HG02973 (cell line): ENCODE measurements around the gene MLN.

Experiments used
- ATAC-seq: cut with Tn5 transposase; IDR thresholded peaks from one replicate; pipeline ENCODE4 v1.9.1; 2021; ENCODE audit warnings: moderate library complexity; ENCODE audit not compliant: unreplicated experiment

MLN gene

GRCh38 chr6:33790379-33790778 is 13.4 kb downstream of the MLN start:
- no peak for ATAC-seq

DNA sequence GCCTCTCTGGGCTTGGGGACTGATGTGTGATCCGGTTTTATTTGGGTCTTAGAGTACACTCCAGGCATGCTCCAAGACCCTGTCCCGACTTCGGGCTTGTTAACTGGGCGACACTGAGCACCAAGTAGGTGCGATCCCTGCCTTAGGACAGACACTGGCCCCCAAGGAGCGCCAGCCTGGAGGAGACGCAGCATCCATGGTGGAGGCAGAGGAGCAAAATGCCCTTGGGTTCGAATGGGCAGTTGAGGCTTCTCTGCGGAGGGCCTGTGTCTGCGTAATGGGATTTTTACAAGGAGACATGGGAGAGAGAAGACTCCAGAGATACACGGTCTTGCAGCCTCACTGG is 14.3 kb downstream of the MLN start:
- ATAC-seq = no peak

- ATAC-seq = peak; percentile 76
These were observed 14.9 kb downstream of the MLN start, which contains the start of gene LEMD2 for GRCh38 chr6:33788694-33789549. LEMD2 (minus strand) TSS chr6:33789130; CDS start chr6:33789116, 14 bp downstream.

DNA sequence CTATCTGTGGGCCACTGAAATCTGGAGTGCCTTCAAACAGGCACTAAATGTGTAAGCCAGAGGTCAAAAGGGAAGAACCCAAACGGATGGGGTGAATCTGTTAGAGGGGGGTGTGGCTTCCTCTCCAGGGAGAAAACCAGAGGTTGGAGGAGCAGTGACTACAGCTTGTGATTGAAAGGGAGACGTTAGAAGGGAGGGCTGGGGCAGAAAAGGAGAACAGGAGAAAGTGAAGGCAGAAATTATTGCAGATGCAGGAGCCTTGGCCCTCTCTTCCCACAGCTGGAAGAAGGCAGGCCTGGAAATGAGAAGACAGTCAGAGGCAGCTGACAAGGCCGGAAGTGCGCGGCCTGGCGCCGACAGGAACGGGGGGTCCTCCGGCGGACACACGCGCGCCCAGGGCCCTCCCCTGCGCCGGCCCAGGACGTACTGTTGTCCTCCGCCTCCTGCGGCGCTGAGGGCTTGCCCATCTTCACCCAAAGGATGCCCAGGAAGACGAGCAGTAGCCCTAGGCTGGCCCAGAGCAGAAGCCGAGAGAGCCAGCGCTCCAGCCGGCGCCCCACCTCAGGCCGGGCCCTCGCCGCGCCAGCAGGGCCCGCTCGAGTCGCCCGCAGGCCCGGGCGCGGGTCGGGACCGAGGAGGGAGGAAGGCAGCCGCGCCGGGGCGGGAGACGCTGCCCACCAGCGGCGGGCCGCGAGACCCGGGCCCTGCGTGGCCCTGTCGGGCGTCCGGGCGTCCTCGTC is 15.7 kb downstream of the MLN start:
- peak; percentile 32 for ATAC-seq

DNA sequence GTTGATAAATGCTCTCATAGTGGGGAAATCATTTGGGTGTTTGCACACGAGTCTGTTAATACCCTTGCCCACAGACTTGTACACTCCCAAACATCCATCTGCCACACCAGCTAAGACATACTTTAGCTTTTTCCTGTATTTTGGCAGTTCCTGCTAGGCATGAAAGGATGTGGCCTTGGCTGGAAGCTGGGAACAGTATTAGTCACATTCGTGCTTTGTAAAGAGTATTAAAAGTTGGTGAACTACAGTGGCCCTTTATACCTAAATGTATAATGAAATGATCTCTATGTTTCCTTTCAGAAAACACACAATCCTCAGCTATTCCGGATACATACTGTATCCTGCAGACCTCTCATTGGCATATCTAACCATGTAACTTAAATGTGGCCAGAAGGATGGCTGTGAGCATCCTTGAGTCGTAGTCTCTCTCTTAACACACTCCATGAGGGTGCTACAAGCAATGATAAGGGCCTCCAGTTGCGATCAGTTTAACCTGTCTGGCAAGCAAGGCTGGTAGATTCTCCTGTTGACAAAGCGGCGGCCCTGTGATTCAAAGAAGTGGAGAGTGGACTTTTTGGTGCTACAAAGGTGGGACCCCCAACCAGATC is 16.4 kb downstream of the MLN start:
- ATAC-seq = no peak

DNA sequence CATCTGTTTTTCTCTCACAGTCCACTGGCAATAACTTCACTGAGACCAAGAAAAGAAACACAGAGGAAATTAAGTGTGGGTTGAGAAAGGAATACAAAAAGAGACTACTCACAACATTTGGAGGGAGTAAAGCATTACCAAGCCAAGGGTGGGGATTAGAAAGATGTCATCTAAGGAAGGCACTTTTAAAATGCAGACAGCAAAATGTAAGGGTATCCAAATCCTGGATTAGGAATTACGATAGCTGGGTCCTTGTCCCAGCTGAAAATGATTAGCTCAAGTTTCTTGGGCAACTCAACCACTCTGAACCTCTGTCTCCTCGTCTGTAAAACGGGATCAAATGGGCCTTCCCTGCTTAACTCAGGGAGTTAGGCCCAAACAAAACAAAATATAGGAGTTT is 17.1 kb downstream of the MLN start:
- ATAC-seq = no peak

DNA sequence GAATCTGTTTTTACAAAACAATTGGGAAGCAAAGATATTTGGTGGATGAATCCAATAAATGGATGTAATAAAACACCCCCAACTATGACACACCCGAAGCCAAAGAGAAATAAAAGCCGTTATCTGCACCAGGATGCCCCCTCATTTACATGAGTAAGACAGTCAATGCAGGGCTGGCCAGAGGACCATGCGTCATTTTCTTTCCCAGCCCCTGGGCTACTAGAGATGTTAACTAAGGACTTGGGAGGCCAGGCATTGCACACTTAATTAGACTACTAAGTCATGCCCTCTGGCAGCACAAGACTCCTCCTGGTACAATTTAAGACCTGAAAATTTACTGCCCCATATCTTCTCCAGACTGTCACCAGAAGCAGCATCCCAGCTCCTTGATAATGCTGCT is 18.0 kb downstream of the MLN start:
- ATAC-seq = no peak

DNA sequence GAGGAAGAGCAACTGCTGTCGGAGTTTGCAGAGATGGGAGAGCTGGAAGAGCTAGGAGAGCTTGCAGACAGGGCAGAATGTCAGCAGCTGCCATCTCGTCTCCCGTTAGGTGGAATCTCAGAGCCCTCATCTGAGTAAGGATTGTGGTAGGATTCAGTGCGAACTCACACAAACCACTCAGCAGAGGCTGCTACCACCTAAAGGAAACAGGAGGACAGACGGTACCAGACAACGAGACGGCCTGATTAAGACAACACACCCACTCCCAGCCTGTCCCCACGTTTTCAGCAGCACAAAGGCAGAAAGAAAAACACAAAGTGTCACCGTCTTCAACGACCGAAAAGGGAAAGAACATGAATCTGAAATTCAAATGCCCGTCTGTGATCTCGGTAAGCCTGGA is 19.0 kb downstream of the MLN start:
- ATAC-seq = no peak

- no peak for ATAC-seq
These were observed 19.9 kb downstream of the MLN start for GRCh38 chr6:33783781-33784520.

- ATAC-seq = no peak
These were observed 21.2 kb downstream of the MLN start for GRCh38 chr6:33782561-33782960.

- ATAC-seq = no peak
These were observed 22.4 kb downstream of the MLN start for GRCh38 chr6:33781131-33781975.

DNA sequence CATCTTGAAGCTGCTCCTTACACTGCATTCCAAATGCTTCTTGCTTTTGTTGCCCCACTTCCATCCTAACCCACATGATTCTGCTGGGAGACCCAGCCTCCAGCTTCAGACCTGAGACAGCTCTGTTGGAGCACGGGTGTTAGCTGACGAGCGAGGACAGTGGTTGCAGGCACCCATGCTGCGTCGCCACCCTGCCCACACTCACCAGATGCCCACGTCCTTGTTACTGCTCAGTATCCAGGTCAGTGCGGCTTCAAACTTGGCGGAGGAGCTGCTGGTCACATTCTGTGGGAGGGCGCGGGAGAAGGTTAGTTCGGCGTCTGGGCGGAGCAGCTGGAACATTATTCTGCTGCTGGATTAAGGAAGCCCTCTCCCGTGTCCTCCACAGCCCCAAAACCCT is 23.9 kb downstream of the MLN start:
- ATAC-seq = no peak

DNA sequence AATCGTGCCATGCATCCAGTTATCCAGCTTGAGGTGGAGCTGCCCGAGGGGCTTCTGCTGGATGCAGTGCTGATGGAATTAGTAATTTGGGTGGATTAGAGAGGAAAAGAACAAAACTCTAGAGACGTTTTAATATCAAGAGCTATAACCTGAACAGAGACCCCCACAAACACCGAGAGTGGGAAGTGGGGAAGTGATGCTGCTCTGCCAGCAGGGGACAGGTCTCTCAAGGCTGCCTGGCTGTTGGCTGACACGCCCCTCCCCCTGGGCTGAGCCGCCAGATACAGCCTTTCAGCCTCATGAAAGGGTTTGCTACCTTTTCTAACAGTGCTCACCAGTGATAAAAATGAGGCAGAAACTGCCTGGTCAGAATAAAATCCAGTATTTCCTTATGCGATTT is 24.5 kb downstream of the MLN start:
- no peak for ATAC-seq

GRCh38 chr6:33778444-33779121 is 25.2 kb downstream of the MLN start:
- ATAC-seq = no peak

GRCh38 chr6:33777398-33778388 is 26.1 kb downstream of the MLN start:
- no peak for ATAC-seq

DNA sequence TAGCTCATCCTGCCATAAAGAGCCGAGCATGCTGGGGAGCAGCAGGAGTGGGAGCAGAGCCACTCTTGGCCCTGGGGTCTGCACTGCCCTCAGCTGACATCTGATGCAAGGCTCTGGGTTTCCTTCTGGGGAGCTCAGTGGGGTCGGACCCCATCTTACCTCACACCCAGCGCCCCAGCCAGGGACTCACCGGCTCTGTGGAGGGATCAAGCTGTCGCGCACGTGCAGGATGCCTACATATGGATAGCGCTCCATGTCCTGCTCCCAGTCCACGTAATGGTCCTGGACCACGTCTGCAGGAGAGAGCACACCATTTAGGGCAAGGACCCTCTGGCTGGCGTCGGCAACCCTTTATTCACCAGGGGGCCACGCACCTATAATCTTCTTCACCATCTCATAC is 27.0 kb downstream of the MLN start:
- no peak for ATAC-seq

DNA sequence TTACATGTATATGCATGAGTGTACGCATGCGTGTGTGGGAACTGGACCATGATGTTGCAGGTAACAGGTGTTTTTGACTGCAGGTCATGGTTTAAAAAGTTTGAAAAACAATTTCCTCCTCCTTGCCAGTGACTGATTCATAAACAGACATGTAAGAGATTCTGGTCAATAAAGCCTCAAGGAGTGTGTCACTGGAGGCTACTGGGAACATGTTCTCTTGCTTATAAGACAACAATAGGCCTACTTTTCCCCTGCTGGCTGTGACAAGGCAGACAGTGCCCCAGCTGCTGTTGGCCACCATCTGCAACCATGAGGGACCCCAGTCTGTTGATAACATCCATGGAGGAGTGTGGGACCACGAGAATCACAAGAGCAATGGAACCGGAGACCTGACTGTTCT is 27.6 kb downstream of the MLN start:
- no peak for ATAC-seq

GRCh38 chr6:33774774-33775173 is 29.0 kb downstream of the MLN start:
- ATAC-seq = no peak
